ENCODE data around the gene TEX53.
A peak's percentile ranks its signal among the peaks of the same experiment; 100 is the strongest.

The TEX53 gene

GRCh38 chr9:114657705-114658104 is at the start of gene TEX53:
TSS of gene TEX53 (minus strand) at chr9:114657805. CDS start at chr9:114657774, 31 bp downstream.
- no peak for DNase-seq

- DNase-seq, result no peak
These were observed 49.1 kb upstream of the TEX53 start for GRCh38 chr9:114706711-114707110.

- no peak for DNase-seq
These were observed 44.4 kb upstream of the TEX53 start for GRCh38 chr9:114701988-114702387.

- no peak for DNase-seq
These were observed 40.3 kb upstream of the TEX53 start for GRCh38 chr9:114697951-114698351.

GRCh38 chr9:114696814-114697544 is 39.4 kb upstream of the TEX53 start:
- peak; percentile 46 for DNase-seq

GRCh38 chr9:114695948-114696347 is 38.3 kb upstream of the TEX53 start:
- DNase-seq, result no peak

GRCh38 chr9:114694719-114695269 is 37.2 kb upstream of the TEX53 start:
- DNase-seq, result no peak

- DNase-seq, result no peak
These were observed 36.5 kb upstream of the TEX53 start for GRCh38 chr9:114694146-114694545.

- DNase-seq, result no peak
These were observed 35.7 kb upstream of the TEX53 start for GRCh38 chr9:114693248-114693855.

- no peak for DNase-seq
These were observed 34.3 kb upstream of the TEX53 start for GRCh38 chr9:114691956-114692295.

GRCh38 chr9:114691046-114691955 is 33.7 kb upstream of the TEX53 start:
- DNase-seq, result peak; percentile 71

- no peak for DNase-seq
These were observed 32.7 kb upstream of the TEX53 start for GRCh38 chr9:114690308-114690707.

- DNase-seq, result no peak
These were observed 32.2 kb upstream of the TEX53 start for GRCh38 chr9:114689813-114690212.

GRCh38 chr9:114688909-114689610 is 31.5 kb upstream of the TEX53 start:
- no peak for DNase-seq

- DNase-seq, result no peak
These were observed 30.8 kb upstream of the TEX53 start for GRCh38 chr9:114688379-114688778.

- DNase-seq, result no peak
These were observed 29.4 kb upstream of the TEX53 start for GRCh38 chr9:114687034-114687433.

GRCh38 chr9:114685951-114686350 is 28.3 kb upstream of the TEX53 start:
- DNase-seq, result peak; percentile 23

- no peak for DNase-seq
These were observed 26.4 kb upstream of the TEX53 start for GRCh38 chr9:114684036-114684435.

- DNase-seq, result no peak
These were observed 25.2 kb upstream of the TEX53 start for GRCh38 chr9:114682846-114683245.

- peak; percentile 85 for DNase-seq
These were observed 24.2 kb upstream of the TEX53 start, which contains the start of gene TEX48 for GRCh38 chr9:114681594-114682332. TSS of gene TEX48 (minus strand) at chr9:114682192. CDS start at chr9:114671723, 10,469 bp downstream.

GRCh38 chr9:114680259-114681001 is 22.8 kb upstream of the TEX53 start:
- DNase-seq, result no peak
